GM18951 (cell line): ENCODE results near the gene PPDPF.

ENCODE experiments used
- POLR2A ChIP-seq: IDR thresholded peaks from 4 replicates; pipeline ENCODE4 v1.6.1; 2011; ENCODE audit warnings: mild to moderate bottlenecking; ENCODE audit not compliant: insufficient read length, insufficient read depth; ENCODE audit errors: extremely low read depth
- in situ Hi-C: fragments of 300-500 bp; cut with MboI; formaldehyde crosslinking; loops from one replicate; pipeline ENCODE4 v1.12.0; 2022; ENCODE audit warnings: low sequenced_read_pairs, mixed read lengths, inconsistent platforms; ENCODE audit not compliant: unreplicated experiment

Gene PPDPF

GRCh38 chr20:63537525-63538203, 17.1 kb downstream of the PPDPF start:
- peak; percentile 76 for TF ChIP-seq POLR2A
- in situ Hi-C loops = no loop called here

- TF ChIP-seq POLR2A = no peak
- in situ Hi-C loops = no loop called here
Observed at GRCh38 chr20:63538204-63539091, 17.9 kb downstream of the PPDPF start.

DNA sequence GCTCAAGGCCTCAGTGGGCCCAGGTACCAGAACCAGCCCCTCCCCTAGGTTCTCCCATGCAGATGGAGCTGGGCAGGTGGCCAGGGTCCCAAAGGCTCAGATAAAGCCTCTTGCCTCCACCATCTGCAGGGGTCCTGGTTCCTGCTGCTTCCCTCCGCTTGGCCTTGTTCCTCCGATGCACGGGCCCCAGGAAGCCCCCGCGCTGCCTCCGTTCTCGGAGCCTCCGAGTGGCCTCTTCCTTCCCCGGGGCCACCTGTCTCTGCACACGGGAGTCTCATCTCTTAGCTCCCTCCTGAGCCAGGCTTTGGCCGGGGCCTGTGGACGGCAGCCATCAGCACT, 18.5 kb downstream of the PPDPF start:
- in situ Hi-C loops = no loop called here
- no peak for TF ChIP-seq POLR2A

- TF ChIP-seq POLR2A = no peak
- in situ Hi-C loops = no loop called here
Observed at GRCh38 chr20:63539441-63540370, 19.1 kb downstream of the PPDPF start.

DNA sequence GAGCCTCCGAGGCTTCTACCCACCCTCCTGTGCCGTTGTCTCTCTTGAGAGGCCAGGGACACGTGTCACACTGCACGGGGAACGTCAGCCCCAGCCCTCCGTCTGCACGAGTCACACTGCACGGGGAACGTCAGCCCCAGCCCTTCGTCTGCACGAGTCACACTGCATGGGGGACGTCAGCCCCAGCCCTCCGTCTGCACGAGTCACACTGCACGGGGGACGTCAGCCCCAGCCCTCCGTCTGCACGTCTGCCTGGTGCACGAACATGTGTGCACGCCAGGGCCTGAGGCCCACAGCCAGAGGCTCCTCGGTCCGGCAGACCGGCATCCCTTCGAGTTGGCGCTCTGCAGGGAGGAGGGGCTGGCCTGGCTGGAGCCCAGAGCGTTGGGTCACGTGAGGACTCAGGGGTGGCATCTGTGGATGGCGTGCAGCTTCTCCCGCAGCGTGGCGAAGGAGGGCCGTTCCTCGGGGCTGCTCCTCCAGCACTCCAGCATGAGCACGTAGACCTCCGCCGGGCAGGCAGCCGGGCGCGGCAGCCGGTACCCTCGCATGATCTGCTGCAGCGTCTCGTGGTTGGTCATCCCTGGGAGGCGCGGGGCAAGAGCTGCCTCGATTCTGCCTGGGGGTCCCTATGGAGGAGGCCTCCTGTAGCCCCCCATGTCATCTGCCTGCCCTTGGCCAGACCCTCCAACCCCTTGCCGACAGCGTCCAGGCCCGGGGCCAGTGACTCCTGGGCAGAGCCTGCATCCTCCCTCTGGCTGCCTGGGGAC, 20.0 kb downstream of the PPDPF start:
- TF ChIP-seq POLR2A = no peak
- in situ Hi-C loops = no loop called here

DNA sequence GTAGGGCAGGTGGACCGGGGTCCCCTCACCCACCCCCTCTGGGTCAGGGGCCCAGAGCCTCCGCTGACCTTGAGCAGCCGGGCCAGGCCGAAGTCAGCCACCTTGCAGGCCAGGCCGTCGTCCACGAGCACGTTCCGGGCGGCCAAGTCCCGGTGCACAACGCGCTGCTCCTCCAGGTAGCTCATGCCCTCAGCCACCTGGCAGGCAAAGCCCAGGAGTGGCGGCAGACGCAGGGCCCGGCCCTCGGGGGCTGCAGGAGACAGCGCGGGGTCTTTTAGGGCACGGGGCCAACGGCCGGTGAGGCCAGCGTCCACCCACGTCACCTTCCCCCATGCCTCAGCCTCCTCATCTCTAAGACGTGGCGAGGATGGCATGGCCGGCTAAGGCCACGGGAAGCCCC, 20.8 kb downstream of the PPDPF start:
- in situ Hi-C loops = no loop called here
- no peak for TF ChIP-seq POLR2A

DNA sequence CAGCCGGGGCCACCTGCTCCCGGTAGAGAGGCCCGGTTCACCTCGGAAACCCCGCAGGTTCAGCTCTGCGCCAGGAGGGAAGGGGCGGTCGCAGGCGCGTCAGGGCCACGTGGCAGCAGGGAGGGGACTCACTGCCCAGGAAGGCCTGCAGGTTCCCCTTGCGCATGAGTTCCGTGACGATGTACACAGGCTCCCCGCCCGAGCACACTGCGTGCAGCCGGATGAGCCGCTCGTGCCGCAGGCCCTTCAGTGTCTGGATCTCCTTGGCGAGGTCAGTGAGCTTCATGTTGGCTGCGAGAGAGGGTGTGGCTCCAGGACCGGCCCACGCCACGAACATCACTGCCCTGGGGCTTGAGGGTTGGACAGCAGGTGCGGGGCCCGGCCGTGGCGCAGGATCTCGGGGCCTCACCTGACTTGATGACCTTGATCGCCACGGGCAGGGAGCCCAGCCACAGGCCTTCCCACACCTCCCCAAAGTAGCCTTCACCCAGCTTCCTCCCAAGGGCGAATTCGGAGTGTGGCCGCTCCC, 21.5 kb downstream of the PPDPF start:
- in situ Hi-C loops = no loop called here
- TF ChIP-seq POLR2A = no peak

DNA sequence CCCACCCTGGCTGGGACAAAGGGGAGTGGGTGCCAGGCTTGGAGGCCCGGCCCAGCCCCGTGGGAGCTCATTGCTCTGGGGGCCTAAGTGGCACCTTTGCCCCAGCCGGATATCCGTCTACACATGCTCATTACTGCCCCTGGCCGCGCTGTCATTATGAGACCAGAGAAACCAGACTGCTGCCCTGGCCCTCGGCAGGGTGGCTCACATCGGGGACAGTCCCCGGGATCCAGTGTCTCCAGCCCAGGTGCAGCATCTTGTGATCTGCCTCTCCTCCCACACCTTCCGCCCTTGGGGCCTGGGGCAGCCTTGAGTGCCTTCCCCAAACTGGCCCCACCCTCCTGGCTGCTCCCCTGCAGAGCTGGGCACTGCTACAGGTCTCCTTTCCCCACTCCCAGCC, 22.1 kb downstream of the PPDPF start:
- in situ Hi-C loops = no loop called here
- no peak for TF ChIP-seq POLR2A

DNA sequence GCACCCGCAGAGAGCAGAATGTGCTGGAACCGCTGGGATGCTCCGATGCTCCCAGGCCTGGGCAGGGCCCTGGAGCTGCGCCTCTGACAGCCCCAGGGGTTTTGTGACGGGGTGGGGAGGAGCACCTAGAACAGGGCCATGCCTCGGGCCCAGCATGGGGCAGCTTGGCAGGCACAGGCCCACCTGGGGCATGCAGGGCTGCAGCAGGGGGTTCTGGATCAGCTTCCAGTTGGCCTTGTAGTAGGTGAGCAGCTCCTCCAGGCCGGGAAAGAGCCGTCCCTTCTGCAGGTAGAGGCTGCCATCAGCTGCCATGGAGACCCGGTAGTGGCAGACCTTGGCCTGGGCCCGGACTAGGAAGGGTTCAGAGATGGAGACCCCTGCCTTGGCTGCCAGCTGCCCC, 22.6 kb downstream of the PPDPF start:
- in situ Hi-C loops = no loop called here
- TF ChIP-seq POLR2A = no peak

GRCh38 chr20:63543733-63544132, 23.2 kb downstream of the PPDPF start:
- TF ChIP-seq POLR2A = no peak
- in situ Hi-C loops = no loop called here

DNA sequence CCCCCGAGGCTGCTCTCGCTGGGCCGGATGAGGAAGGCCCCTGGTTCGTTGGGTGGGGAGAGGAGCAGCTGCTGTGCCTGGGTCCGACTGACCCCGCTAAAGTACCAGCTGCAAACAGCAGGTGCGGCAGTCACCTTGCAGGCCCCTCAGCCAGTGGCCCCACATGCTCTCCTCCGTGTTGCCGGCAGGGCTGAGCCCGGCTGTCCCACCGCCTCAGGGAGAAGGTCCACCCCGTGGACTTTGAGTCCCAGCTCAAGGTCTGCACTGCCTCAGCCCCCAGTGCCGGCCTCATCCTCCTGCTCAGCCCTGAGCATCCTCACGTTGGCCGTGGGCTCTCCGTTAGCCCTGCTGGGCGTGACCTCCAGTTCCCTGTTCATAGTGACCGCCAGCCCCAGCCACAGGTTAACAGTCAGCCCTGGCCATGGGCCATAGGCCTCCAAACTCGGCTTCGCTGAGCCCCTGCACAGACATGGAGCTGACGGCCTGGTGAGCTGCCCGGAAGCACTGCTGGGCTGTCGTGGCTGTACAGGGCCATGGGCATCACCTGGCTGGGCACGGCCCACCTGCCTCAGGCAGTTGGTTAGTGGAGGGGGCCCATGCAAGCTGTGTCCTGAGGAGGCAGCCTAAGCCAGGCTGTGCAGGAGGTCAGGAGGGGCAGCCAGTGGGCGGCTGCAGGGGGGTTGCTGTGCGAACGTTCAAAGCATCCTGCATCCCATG, 23.8 kb downstream of the PPDPF start:
- TF ChIP-seq POLR2A = no peak
- in situ Hi-C loops = no loop called here

- in situ Hi-C loops = no loop called here
- no peak for TF ChIP-seq POLR2A
Observed at GRCh38 chr20:63544958-63545516, 24.5 kb downstream of the PPDPF start.

DNA sequence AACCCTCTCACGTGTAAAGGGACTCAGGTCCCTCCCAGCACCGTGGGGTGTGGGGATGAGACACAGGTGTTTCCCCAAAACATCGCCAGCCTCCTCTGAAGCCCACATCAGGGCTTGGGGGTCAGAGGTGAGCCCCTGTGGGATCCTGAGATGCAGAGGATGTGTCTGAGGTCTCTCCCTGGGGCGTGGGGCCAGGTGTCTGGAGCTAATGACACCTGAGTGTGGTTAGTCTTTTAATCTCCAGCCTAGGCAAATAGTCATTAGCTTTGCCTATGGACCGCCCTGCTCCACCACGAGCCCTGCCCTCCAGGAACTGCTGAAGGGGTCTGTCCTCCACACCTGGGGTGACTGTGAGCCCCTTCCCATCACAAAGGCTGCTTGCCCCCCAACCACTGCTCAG, 25.2 kb downstream of the PPDPF start:
- in situ Hi-C loops = no loop called here
- TF ChIP-seq POLR2A = no peak
